CD4-positive, alpha-beta T cell treated with Interleukin-15 for 1 hour (primary cell): ENCODE results near the gene SRGAP3.

ENCODE experiments used
- DNase-seq: peaks from one replicate; pipeline ENCODE4 v3.0.0-alpha.2; 2020

SRGAP3 gene

GRCh38 chr3:9077029-9077428 lies 172.4 kb downstream of the SRGAP3 start:
- no peak for DNase-seq

GRCh38 chr3:9075762-9076161 lies 173.7 kb downstream of the SRGAP3 start:
- DNase-seq, result no peak

- no peak for DNase-seq
These were observed 175.4 kb downstream of the SRGAP3 start for GRCh38 chr3:9074079-9074478.

GRCh38 chr3:9072667-9073009 lies 176.8 kb downstream of the SRGAP3 start:
- DNase-seq, result no peak

GRCh38 chr3:9071936-9072666 lies 177.3 kb downstream of the SRGAP3 start:
- DNase-seq, result no peak

- DNase-seq, result no peak
These were observed 178.5 kb downstream of the SRGAP3 start for GRCh38 chr3:9070961-9071360.

GRCh38 chr3:9069971-9070370 lies 179.5 kb downstream of the SRGAP3 start:
- no peak for DNase-seq

GRCh38 chr3:9068051-9068450 lies 181.4 kb downstream of the SRGAP3 start:
- no peak for DNase-seq

GRCh38 chr3:9067352-9067975 lies 182.0 kb downstream of the SRGAP3 start:
- no peak for DNase-seq

GRCh38 chr3:9066775-9067174 lies 182.7 kb downstream of the SRGAP3 start:
- DNase-seq, result no peak

GRCh38 chr3:9066141-9066540 lies 183.3 kb downstream of the SRGAP3 start:
- no peak for DNase-seq

GRCh38 chr3:9064850-9065249 lies 184.6 kb downstream of the SRGAP3 start:
- no peak for DNase-seq

- no peak for DNase-seq
These were observed 185.2 kb downstream of the SRGAP3 start for GRCh38 chr3:9064251-9064650.

GRCh38 chr3:9062570-9062969 lies 186.9 kb downstream of the SRGAP3 start:
- DNase-seq, result no peak

GRCh38 chr3:9061634-9062033 lies 187.8 kb downstream of the SRGAP3 start:
- no peak for DNase-seq

- DNase-seq, result no peak
These were observed 189.7 kb downstream of the SRGAP3 start for GRCh38 chr3:9059489-9060400.

GRCh38 chr3:9056581-9056980 lies 192.9 kb downstream of the SRGAP3 start:
- DNase-seq, result no peak

GRCh38 chr3:9047452-9048346 lies 201.7 kb downstream of the SRGAP3 start:
- no peak for DNase-seq

- no peak for DNase-seq
These were observed 204.1 kb downstream of the SRGAP3 start for GRCh38 chr3:9045371-9045770.

GRCh38 chr3:9043063-9043462 lies 206.4 kb downstream of the SRGAP3 start:
- DNase-seq, result no peak

GRCh38 chr3:9041626-9042025 lies 207.8 kb downstream of the SRGAP3 start:
- DNase-seq, result no peak

GRCh38 chr3:9040996-9041395 lies 208.4 kb downstream of the SRGAP3 start:
- DNase-seq, result no peak
